GM19372 (cell line): ENCODE results near the gene USP37.
A peak's percentile ranks its signal among the peaks of the same experiment; 100 is the strongest.

Experiments
- ATAC-seq: cut with Tn5 transposase; IDR thresholded peaks from one replicate; pipeline ENCODE4 v1.9.1; 2021; ENCODE audit warnings: mild to moderate bottlenecking, low read depth, moderate library complexity; ENCODE audit not compliant: unreplicated experiment

Gene USP37

GRCh38 chr2:218406209-218406948 is 161.8 kb downstream of the USP37 start:
- ATAC-seq, result peak; percentile 82

GRCh38 chr2:218405746-218406208 is 162.4 kb downstream of the USP37 start:
- ATAC-seq, result peak; percentile 27

GRCh38 chr2:218405086-218405745 is 162.9 kb downstream of the USP37 start:
- no peak for ATAC-seq

- no peak for ATAC-seq
These were observed 163.6 kb downstream of the USP37 start for GRCh38 chr2:218404351-218405085.

- no peak for ATAC-seq
These were observed 164.3 kb downstream of the USP37 start for GRCh38 chr2:218403810-218404209.

- no peak for ATAC-seq
These were observed 165.2 kb downstream of the USP37 start for GRCh38 chr2:218402911-218403411.

- ATAC-seq, result no peak
These were observed 165.7 kb downstream of the USP37 start for GRCh38 chr2:218402491-218402901.

- ATAC-seq, result no peak
These were observed 166.3 kb downstream of the USP37 start for GRCh38 chr2:218401890-218402289.

- ATAC-seq, result no peak
These were observed 166.9 kb downstream of the USP37 start for GRCh38 chr2:218400930-218401881.
